Measurements from ENCODE around the gene IL15.
"Not testable (repeated sequence)": the region's sequence is repeated elsewhere in the genome, so short reads cannot be mapped to it uniquely, and the experiment has no call there.

The IL15 gene

GRCh38 chr4:141705048-141705746 lies 68.8 kb downstream of the IL15 start:
- no peak for DNase-seq

- no peak for DNase-seq
Measured at GRCh38 chr4:141705747-141706377, 69.5 kb downstream of the IL15 start.

GRCh38 chr4:141706445-141706844 lies 70.1 kb downstream of the IL15 start:
- no peak for DNase-seq

GRCh38 chr4:141711211-141711610 lies 74.8 kb downstream of the IL15 start:
- no peak for DNase-seq

- DNase-seq: no peak
Measured at GRCh38 chr4:141713185-141713584, 76.8 kb downstream of the IL15 start.

- no peak for DNase-seq
Measured at GRCh38 chr4:141713771-141714445, 77.5 kb downstream of the IL15 start.

GRCh38 chr4:141719585-141719984 lies 83.2 kb downstream of the IL15 start:
- no peak for DNase-seq

- DNase-seq: no peak
Measured at GRCh38 chr4:141721174-141721573, 84.8 kb downstream of the IL15 start.

- no peak for DNase-seq
Measured at GRCh38 chr4:141724646-141725045, 88.3 kb downstream of the IL15 start.

- DNase-seq: no peak
Measured at GRCh38 chr4:141727420-141727819, 91.0 kb downstream of the IL15 start.

GRCh38 chr4:141730805-141731204 lies 94.4 kb downstream of the IL15 start:
- DNase-seq: no peak

GRCh38 chr4:141731481-141731880 lies 95.1 kb downstream of the IL15 start:
- no peak for DNase-seq

- DNase-seq: no peak
Measured at GRCh38 chr4:141739636-141740035, 103.3 kb downstream of the IL15 start.

GRCh38 chr4:141746026-141746425 lies 109.6 kb downstream of the IL15 start:
- no peak for DNase-seq

GRCh38 chr4:141751806-141752205 lies 115.4 kb downstream of the IL15 start:
- DNase-seq: not testable (repeated sequence)

- DNase-seq: no peak
Measured at GRCh38 chr4:141757287-141757686, 120.9 kb downstream of the IL15 start.

- DNase-seq: no peak
Measured at GRCh38 chr4:141759796-141760425, 123.5 kb downstream of the IL15 start.

- no peak for DNase-seq
Measured at GRCh38 chr4:141761926-141762325, 125.5 kb downstream of the IL15 start.

GRCh38 chr4:141763374-141763773 lies 127.0 kb downstream of the IL15 start:
- DNase-seq: no peak

- no peak for DNase-seq
Measured at GRCh38 chr4:141768954-141769353, 132.6 kb downstream of the IL15 start.

- DNase-seq: no peak
Measured at GRCh38 chr4:141771889-141772830, 135.8 kb downstream of the IL15 start.

GRCh38 chr4:141772838-141773237 lies 136.5 kb downstream of the IL15 start:
- no peak for DNase-seq

- no peak for DNase-seq
Measured at GRCh38 chr4:141782205-141782604, 145.8 kb downstream of the IL15 start.
